GM12891 (cell line): Measurements from ENCODE around the gene SLC9C1.

ENCODE experiments used
- POLR2A ChIP-seq: IDR thresholded peaks from 2 replicates; pipeline ENCODE4 v1.6.1; 2011; ENCODE audit warnings: low read depth, low read length, control low read depth
- POLR2AphosphoS5 ChIP-seq: IDR thresholded peaks from 2 replicates; pipeline ENCODE4 v1.6.1; 2011; ENCODE audit warnings: low read depth, low read length, control low read depth

DNA sequence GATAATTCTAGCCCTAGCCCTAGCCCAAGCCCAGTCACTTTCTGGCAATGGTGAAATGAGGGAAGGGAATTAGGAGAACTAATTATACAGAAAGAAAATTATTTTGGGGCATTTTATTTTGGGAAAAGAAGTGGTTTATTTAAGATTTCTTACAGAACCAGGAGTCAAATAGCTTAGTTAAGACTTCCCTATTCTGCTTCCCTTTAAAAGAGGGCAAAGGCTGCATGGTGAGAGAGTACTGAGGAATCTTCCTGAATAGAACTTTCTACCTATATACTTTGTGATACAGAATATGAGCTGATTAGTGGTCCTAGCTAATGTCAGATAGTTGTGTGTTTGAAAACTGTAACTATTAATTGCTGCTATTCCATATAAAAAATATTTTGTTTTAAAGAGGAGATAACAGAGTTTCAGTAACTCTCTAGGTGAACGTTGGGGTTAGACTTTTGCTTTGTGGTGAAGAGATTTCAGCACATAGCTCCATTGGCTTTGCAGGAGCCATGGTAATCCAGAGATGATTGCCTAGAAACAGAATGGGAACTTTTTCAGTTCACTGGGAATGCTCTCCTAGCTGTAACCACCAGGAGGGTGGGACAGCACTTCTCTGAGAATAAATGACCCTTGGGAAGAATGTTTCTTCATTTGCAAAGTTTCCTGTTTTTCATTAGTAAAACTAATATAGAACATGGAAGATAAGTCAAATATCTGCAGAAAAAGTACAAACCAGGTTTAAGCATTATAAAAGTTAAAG lies 155.6 kb downstream of the SLC9C1 start:
- TF ChIP-seq POLR2A (no peak), POLR2AphosphoS5 (no peak)
